ENCODE results near the gene PHLDA2.

The PHLDA2 gene

GRCh38 chr11:2951231-2952110, 22.3 kb upstream of the PHLDA2 start:
- Histone ChIP-seq H3K4me3 (ENCODE audit: low read length) (no peak overlapping the region), H4K20me1 (ENCODE audit: control insufficient read depth, insufficient read depth, low read depth, low read length) (peaks cover 9% of the 10 kb centered on the region), H3K36me3 (ENCODE audit: control insufficient read depth, low read length) (peaks cover 100% of the 10 kb centered on the region), H3K9me3 (ENCODE audit: control insufficient read depth, insufficient read depth, low read length) (no peaks in the 10 kb centered on the region), H3K4me2 (ENCODE audit: low read length) (no peak overlapping the region), H3K27ac (ENCODE audit: low read depth, low read length) (no peak overlapping the region), H3F3A (ENCODE audit: control insufficient read depth, insufficient read depth) (no peaks in the 10 kb centered on the region), H3K4me1 (ENCODE audit: control insufficient read depth, low read length) (no peaks in the 10 kb centered on the region), H3K27me3 (ENCODE audit: control insufficient read depth, low read length) (no peaks in the 10 kb centered on the region), H3K9me2 (replicated peaks; ENCODE audit: control insufficient read depth, low read length) (no peaks in the 10 kb centered on the region), H3K79me2 (ENCODE audit: control insufficient read depth, low read length) (peaks cover under 1% of the 10 kb centered on the region; the same call in 1 of the 2 replicates)
- TF ChIP-seq CTCF (IDR thresholded peaks at IDR 0.05; ENCODE audit: low read depth, low read length, poor library complexity, severe bottlenecking), result no peak
- TF ChIP-seq EZH2phosphoT487 (IDR thresholded peaks at IDR 0.05; ENCODE audit: borderline replicate concordance, low read length), result no peak

- H3K36me3 ChIP-seq (ENCODE audit: control insufficient read depth, low read length), result peaks cover 100% of the 10 kb centered on the region
- no peaks in the 10 kb centered on the region for H3K9me3 ChIP-seq (ENCODE audit: control insufficient read depth, insufficient read depth, low read length)
- H3K9me2 ChIP-seq (replicated peaks; ENCODE audit: control insufficient read depth, low read length), result no peaks in the 10 kb centered on the region
- H3K79me2 ChIP-seq (ENCODE audit: control insufficient read depth, low read length), result no peaks in the 10 kb centered on the region
- no peak overlapping the region for H3K4me2 ChIP-seq (ENCODE audit: low read length)
- TF ChIP-seq CTCF (IDR thresholded peaks at IDR 0.05; ENCODE audit: low read depth, low read length, poor library complexity, severe bottlenecking) (no peak), EZH2phosphoT487 (IDR thresholded peaks at IDR 0.05; ENCODE audit: borderline replicate concordance, low read length) (no peak)
- no peaks in the 10 kb centered on the region for H3K27me3 ChIP-seq (ENCODE audit: control insufficient read depth, low read length)
- no peaks in the 10 kb centered on the region for H3K4me1 ChIP-seq (ENCODE audit: control insufficient read depth, low read length)
- no peaks in the 10 kb centered on the region for H3F3A ChIP-seq (ENCODE audit: control insufficient read depth, insufficient read depth)
- no peak overlapping the region for H3K4me3 ChIP-seq (ENCODE audit: low read length)
- peaks cover 9% of the 10 kb centered on the region for H4K20me1 ChIP-seq (ENCODE audit: control insufficient read depth, insufficient read depth, low read depth, low read length)
- no peak overlapping the region for H3K27ac ChIP-seq (ENCODE audit: low read depth, low read length)
Observed at GRCh38 chr11:2950825-2951224, 21.6 kb upstream of the PHLDA2 start.

- no peak for TF ChIP-seq CTCF (IDR thresholded peaks at IDR 0.05; ENCODE audit: low read depth, low read length, poor library complexity, severe bottlenecking)
- H3F3A ChIP-seq (ENCODE audit: control insufficient read depth, insufficient read depth), result no peaks in the 10 kb centered on the region
- H3K27me3 ChIP-seq (ENCODE audit: control insufficient read depth, low read length), result no peaks in the 10 kb centered on the region
- H3K4me3 ChIP-seq (ENCODE audit: low read length), result no peak overlapping the region
- no peak overlapping the region for H3K27ac ChIP-seq (ENCODE audit: low read depth, low read length)
- H3K4me1 ChIP-seq (ENCODE audit: control insufficient read depth, low read length), result no peaks in the 10 kb centered on the region
- no peaks in the 10 kb centered on the region for H3K79me2 ChIP-seq (ENCODE audit: control insufficient read depth, low read length)
- H3K9me2 ChIP-seq (replicated peaks; ENCODE audit: control insufficient read depth, low read length), result no peaks in the 10 kb centered on the region
- H4K20me1 ChIP-seq (ENCODE audit: control insufficient read depth, insufficient read depth, low read depth, low read length), result peaks cover 9% of the 10 kb centered on the region
- no peaks in the 10 kb centered on the region for H3K9me3 ChIP-seq (ENCODE audit: control insufficient read depth, insufficient read depth, low read length)
- peaks cover 99% of the 10 kb centered on the region for H3K36me3 ChIP-seq (ENCODE audit: control insufficient read depth, low read length)
- no peak overlapping the region for H3K4me2 ChIP-seq (ENCODE audit: low read length)
Observed at GRCh38 chr11:2949920-2950319, 20.7 kb upstream of the PHLDA2 start.

All from DOHH2 (cell line).